ENCODE results near the gene CFAP53. TPM values are rescaled to one million over a fixed set of nuclear protein-coding genes. Genes with fewer than 3 reads are reported as not detected.
"Not testable (repeated sequence)": the region's sequence is repeated elsewhere in the genome, so short reads cannot be mapped to it uniquely, and the experiment has no call there.

CFAP53 gene
- total and polyA plus RNA-seq, 2 of the 13 experiments (the other 11 are each of a cell fraction or from before 2014, with no cell fraction given) = 0.05 to 0.07 TPM

DNA sequence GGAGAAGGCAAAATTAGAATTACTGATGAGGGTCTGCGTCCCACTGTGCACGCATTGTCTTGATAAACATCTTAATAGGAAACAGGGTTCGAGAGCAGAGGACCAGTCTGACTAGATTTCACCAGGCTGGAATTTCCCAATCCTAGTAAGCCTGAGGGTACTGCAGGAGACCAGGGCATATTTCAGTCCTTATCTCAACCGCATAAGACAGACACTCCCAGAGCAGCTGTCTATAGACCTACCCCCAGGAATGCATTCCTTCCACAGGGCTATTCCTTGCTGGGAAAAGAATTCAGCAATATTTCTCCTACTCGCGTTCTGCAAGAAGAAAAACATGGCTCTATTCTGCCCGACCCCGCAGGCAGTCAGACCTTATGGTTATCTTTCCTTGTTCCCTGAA is 24.5 kb downstream of the CFAP53 start:
- ATAC-seq; H3K9me3 ChIP-seq (ENCODE audit: low read length); FAIRE-seq; H4K20me1 ChIP-seq (ENCODE audit: insufficient read depth, low read length); H3K4me1 ChIP-seq (ENCODE audit: insufficient read depth, low read length); DNase-seq (ENCODE audit: low spot score); H2AFZ ChIP-seq (ENCODE audit: low read length); H3K4me2 ChIP-seq (ENCODE audit: low read depth, low read length); H3K79me2 ChIP-seq (ENCODE audit: insufficient read depth, low read length); BruUV-seq (replicated peaks); H3K4me3 ChIP-seq (replicated peaks in 1 of 3; ENCODE audit: insufficient read depth in 1 of 3, low read depth in 2 of 3, low read length in 3 of 3); CTCF ChIA-PET (ENCODE audit: low intra/inter-chr PET ratio, low total read pairs); POLR2A ChIA-PET; in situ Hi-C loops (cut with HindIII; ENCODE audit: extremely low pct_ligation_motif_present, low pct_unique_long_range_greater_than_20kb); H3K27ac ChIP-seq (ENCODE audit: extremely low read length, insufficient read depth, low read length); H3K27me3 ChIP-seq (ENCODE audit: control insufficient read depth in 1 of 2, insufficient read depth in 2 of 2, low read length in 2 of 2); H3K36me3 ChIP-seq (replicated peaks in 1 of 2; ENCODE audit: control insufficient read depth in 1 of 2, insufficient read depth in 2 of 2, low read length in 2 of 2); intact Hi-C loops (cut with micrococcal nuclease; ENCODE audit: unreplicated experiment); H3K9ac ChIP-seq (ENCODE audit: insufficient read depth, low read depth, low read length): not testable (repeated sequence)
- 42% methylated on average over 8 of the region's 8 CpGs for WGBS (ENCODE audit: low lambda C conversion rate)

DNA sequence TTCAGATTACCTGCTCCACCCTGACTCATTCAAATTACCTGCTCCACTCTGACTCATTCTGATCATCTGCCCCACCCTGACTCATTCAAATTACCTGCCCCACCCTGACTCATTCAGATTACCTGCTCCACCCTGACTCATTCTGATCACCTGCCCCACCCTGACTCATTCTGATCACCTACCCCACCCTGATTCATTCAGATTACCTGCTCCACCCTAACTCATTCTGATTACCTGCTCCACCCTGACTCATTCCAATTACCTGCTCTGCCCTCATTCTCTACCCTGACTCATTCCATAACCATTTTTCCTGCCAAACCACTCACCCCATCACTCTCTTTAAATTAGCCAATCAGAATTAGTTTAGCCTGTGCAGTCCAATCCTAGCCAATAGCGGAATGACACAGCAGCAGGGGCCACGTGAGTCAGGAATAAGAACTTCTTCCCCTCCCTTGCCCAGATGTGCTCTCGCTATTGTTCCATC is 26.2 kb downstream of the CFAP53 start:
- H3K9me3 ChIP-seq (ENCODE audit: low read length) = peaks cover 10% of the 10 kb centered on the region; the same call in 1 of the 2 replicates
- intact Hi-C loops (cut with micrococcal nuclease; ENCODE audit: unreplicated experiment) (no loop called here), in situ Hi-C loops (cut with HindIII; ENCODE audit: extremely low pct_ligation_motif_present, low pct_unique_long_range_greater_than_20kb) (no loop called here)
- FAIRE-seq (no peak), DNase-seq (ENCODE audit: low spot score) (no peak), ATAC-seq (no peak)
- H3K36me3 ChIP-seq (replicated peaks in 1 of 2; ENCODE audit: control insufficient read depth in 1 of 2, insufficient read depth in 2 of 2, low read length in 2 of 2) = no peaks in the 10 kb centered on the region
- CTCF ChIA-PET (ENCODE audit: low intra/inter-chr PET ratio, low total read pairs) = no interaction called here
- TF ChIP-seq ZNF138 (CRISPR knock-in tag; IDR thresholded peaks at IDR 0.05; ENCODE audit: low read depth) (no peak), CHD2 (IDR thresholded peaks at IDR 0.05; ENCODE audit: low read depth, low read length) (no peak), PHF21A (CRISPR knock-in tag; IDR thresholded peaks at IDR 0.05) (no peak), ZSCAN22 (CRISPR knock-in tag; IDR thresholded peaks at IDR 0.05) (no peak), ZFYVE20 (CRISPR knock-in tag; IDR thresholded peaks at IDR 0.05; ENCODE audit: borderline replicate concordance, low read depth) (no peak), NFIB (CRISPR knock-in tag; IDR thresholded peaks at IDR 0.05; ENCODE audit: borderline replicate concordance) (no peak), ZNF724P (CRISPR knock-in tag; IDR thresholded peaks at IDR 0.05; ENCODE audit: borderline replicate concordance) (no peak), JUNB (CRISPR knock-in tag; IDR thresholded peaks at IDR 0.05; ENCODE audit: borderline replicate concordance) (no peak), JARID2 (CRISPR knock-in tag; IDR thresholded peaks at IDR 0.05; ENCODE audit: insufficient replicate concordance) (no peak), RARG (CRISPR knock-in tag; IDR thresholded peaks at IDR 0.05; ENCODE audit: low read depth) (no peak)
- TF ChIP-seq, protein P1, sequence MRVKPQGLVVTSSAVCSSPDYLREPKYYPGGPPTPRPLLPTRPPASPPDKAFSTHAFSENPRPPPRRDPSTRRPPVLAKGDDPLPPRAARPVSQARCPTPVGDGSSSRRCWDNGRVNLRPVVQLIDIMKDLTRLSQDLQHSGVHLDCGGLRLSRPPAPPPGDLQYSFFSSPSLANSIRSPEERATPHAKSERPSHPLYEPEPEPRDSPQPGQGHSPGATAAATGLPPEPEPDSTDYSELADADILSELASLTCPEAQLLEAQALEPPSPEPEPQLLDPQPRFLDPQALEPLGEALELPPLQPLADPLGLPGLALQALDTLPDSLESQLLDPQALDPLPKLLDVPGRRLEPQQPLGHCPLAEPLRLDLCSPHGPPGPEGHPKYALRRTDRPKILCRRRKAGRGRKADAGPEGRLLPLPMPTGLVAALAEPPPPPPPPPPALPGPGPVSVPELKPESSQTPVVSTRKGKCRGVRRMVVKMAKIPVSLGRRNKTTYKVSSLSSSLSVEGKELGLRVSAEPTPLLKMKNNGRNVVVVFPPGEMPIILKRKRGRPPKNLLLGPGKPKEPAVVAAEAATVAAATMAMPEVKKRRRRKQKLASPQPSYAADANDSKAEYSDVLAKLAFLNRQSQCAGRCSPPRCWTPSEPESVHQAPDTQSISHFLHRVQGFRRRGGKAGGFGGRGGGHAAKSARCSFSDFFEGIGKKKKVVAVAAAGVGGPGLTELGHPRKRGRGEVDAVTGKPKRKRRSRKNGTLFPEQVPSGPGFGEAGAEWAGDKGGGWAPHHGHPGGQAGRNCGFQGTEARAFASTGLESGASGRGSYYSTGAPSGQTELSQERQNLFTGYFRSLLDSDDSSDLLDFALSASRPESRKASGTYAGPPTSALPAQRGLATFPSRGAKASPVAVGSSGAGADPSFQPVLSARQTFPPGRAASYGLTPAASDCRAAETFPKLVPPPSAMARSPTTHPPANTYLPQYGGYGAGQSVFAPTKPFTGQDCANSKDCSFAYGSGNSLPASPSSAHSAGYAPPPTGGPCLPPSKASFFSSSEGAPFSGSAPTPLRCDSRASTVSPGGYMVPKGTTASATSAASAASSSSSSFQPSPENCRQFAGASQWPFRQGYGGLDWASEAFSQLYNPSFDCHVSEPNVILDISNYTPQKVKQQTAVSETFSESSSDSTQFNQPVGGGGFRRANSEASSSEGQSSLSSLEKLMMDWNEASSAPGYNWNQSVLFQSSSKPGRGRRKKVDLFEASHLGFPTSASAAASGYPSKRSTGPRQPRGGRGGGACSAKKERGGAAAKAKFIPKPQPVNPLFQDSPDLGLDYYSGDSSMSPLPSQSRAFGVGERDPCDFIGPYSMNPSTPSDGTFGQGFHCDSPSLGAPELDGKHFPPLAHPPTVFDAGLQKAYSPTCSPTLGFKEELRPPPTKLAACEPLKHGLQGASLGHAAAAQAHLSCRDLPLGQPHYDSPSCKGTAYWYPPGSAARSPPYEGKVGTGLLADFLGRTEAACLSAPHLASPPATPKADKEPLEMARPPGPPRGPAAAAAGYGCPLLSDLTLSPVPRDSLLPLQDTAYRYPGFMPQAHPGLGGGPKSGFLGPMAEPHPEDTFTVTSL (CRISPR knock-in tag; IDR thresholded peaks at IDR 0.05; ENCODE audit: borderline replicate concordance) = no peak
- no peak overlapping the region for H2AFZ ChIP-seq (ENCODE audit: low read length)
- H3K4me3 ChIP-seq (replicated peaks in 1 of 3; ENCODE audit: insufficient read depth in 1 of 3, low read depth in 2 of 3, low read length in 3 of 3) = no peak overlapping the region
- H3K27me3 ChIP-seq (ENCODE audit: control insufficient read depth in 1 of 2, insufficient read depth in 2 of 2, low read length in 2 of 2) = no peaks in the 10 kb centered on the region; a peak in 1 of 5 replicates
- no peaks in the 10 kb centered on the region for H4K20me1 ChIP-seq (ENCODE audit: insufficient read depth, low read length)
- no peak overlapping the region for H3K4me2 ChIP-seq (ENCODE audit: low read depth, low read length)
- H3K4me1 ChIP-seq (ENCODE audit: insufficient read depth, low read length) = no peaks in the 10 kb centered on the region
- no peak overlapping the region for H3K9ac ChIP-seq (ENCODE audit: insufficient read depth, low read depth, low read length)
- WGBS (ENCODE audit: low lambda C conversion rate) = 29% methylated on average over 3 of the region's 3 CpGs
- no peaks in the 10 kb centered on the region for H3K79me2 ChIP-seq (ENCODE audit: insufficient read depth, low read length)
- H3K27ac ChIP-seq (ENCODE audit: extremely low read length, insufficient read depth, low read length) = no peak overlapping the region
- no TSS peak for BruUV-seq (replicated peaks)
- POLR2A ChIA-PET = no interaction called here
